Measurements from ENCODE around the gene LGALSL.

GRCh38 chr2:64461271-64462058 lies 7.5 kb downstream of the LGALSL start:
- TF ChIP-seq, protein P1, sequence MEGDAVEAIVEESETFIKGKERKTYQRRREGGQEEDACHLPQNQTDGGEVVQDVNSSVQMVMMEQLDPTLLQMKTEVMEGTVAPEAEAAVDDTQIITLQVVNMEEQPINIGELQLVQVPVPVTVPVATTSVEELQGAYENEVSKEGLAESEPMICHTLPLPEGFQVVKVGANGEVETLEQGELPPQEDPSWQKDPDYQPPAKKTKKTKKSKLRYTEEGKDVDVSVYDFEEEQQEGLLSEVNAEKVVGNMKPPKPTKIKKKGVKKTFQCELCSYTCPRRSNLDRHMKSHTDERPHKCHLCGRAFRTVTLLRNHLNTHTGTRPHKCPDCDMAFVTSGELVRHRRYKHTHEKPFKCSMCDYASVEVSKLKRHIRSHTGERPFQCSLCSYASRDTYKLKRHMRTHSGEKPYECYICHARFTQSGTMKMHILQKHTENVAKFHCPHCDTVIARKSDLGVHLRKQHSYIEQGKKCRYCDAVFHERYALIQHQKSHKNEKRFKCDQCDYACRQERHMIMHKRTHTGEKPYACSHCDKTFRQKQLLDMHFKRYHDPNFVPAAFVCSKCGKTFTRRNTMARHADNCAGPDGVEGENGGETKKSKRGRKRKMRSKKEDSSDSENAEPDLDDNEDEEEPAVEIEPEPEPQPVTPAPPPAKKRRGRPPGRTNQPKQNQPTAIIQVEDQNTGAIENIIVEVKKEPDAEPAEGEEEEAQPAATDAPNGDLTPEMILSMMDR (IDR thresholded peaks at IDR 0.05; ENCODE audit: low read depth, low read length), result no peak
- TF ChIP-seq POLR2A (IDR thresholded peaks at IDR 0.05; ENCODE audit: extremely low read depth, insufficient read length) (no peak), MYC (IDR thresholded peaks at IDR 0.05; ENCODE audit: low read depth, low read length) (no peak), MAX (IDR thresholded peaks at IDR 0.05; ENCODE audit: low read depth, low read length) (no peak)

Measured in NB4 (cell line).